Measurements from ENCODE around the gene CACNA1G. TPM values are rescaled to one million over a fixed set of nuclear protein-coding genes. Genes with fewer than 3 reads are reported as not detected.
A peak's percentile ranks its signal among the peaks of the same experiment; 100 is the strongest.

Gene CACNA1G
- total RNA-seq, 1 donor from 2014 or later = not detected

- no peak for TF ChIP-seq CTCF (conservative IDR thresholded peaks at IDR 0.05; ENCODE audit: low read depth, low read length)
- H3K4me3 ChIP-seq (ENCODE audit: low read depth, low read length) = no peak overlapping the region
- no peak for DNase-seq (ENCODE audit: low read depth)
Observed at GRCh38 chr17:50629902-50630301, 69.4 kb downstream of the CACNA1G start.

GRCh38 chr17:50630524-50631194 is 70.1 kb downstream of the CACNA1G start:
- H3K4me3 ChIP-seq (ENCODE audit: low read depth, low read length) = no peak overlapping the region
- no peak for DNase-seq (ENCODE audit: low read depth)
- TF ChIP-seq CTCF (conservative IDR thresholded peaks at IDR 0.05; ENCODE audit: low read depth, low read length) = peak; percentile 91

GRCh38 chr17:50631195-50631907 is 70.8 kb downstream of the CACNA1G start:
- no peak for DNase-seq (ENCODE audit: low read depth)
- no peak for TF ChIP-seq CTCF (conservative IDR thresholded peaks at IDR 0.05; ENCODE audit: low read depth, low read length)
- H3K4me3 ChIP-seq (ENCODE audit: low read depth, low read length) = no peak overlapping the region

GRCh38 chr17:50631908-50632571 is 71.5 kb downstream of the CACNA1G start:
- no peak for TF ChIP-seq CTCF (conservative IDR thresholded peaks at IDR 0.05; ENCODE audit: low read depth, low read length)
- DNase-seq (ENCODE audit: low read depth) = no peak
- H3K4me3 ChIP-seq (ENCODE audit: low read depth, low read length) = no peak overlapping the region

GRCh38 chr17:50632637-50633036 is 72.1 kb downstream of the CACNA1G start:
- DNase-seq (ENCODE audit: low read depth) = no peak
- no peak for TF ChIP-seq CTCF (conservative IDR thresholded peaks at IDR 0.05; ENCODE audit: low read depth, low read length)
- H3K4me3 ChIP-seq (ENCODE audit: low read depth, low read length) = no peak overlapping the region

- H3K4me3 ChIP-seq (ENCODE audit: low read depth, low read length) = no peak overlapping the region
- TF ChIP-seq CTCF (conservative IDR thresholded peaks at IDR 0.05; ENCODE audit: low read depth, low read length) = no peak
- DNase-seq (ENCODE audit: low read depth) = no peak
Observed at GRCh38 chr17:50633683-50634082, 73.2 kb downstream of the CACNA1G start.

Measured in epithelial cell of proximal tubule (primary cell).